WTC11 (cell line): ENCODE results near the gene ANKMY2.

Experiments
- AR ChIP-seq: fragments of 250-450 bp; sonication (Bioruptor Pico); IDR thresholded peaks from 2 replicates; pipeline ENCODE4 v1.9.0; 2021; ENCODE audit warnings: mild to moderate bottlenecking
- CTCF ChIP-seq: fragments of 200-600 bp; IDR thresholded peaks from 2 replicates; pipeline ENCODE4 v1.8.0; 2022; ENCODE audit warnings: antibody characterized with exemption
- ESRRA ChIP-seq: sonication (generic); formaldehyde crosslinking; IDR thresholded peaks from 2 replicates; pipeline ENCODE4 v1.8.1; 2022; ENCODE audit warnings: mild to moderate bottlenecking, missing genetic modification reagents, borderline replicate concordance
- MLX ChIP-seq: sonication (generic); formaldehyde crosslinking; IDR thresholded peaks from 2 replicates; pipeline ENCODE4 v1.8.1; 2023; ENCODE audit warnings: mild to moderate bottlenecking, missing genetic modification reagents, moderate library complexity
- ZNF281 ChIP-seq: sonication (generic); formaldehyde crosslinking; IDR thresholded peaks from 2 replicates; pipeline ENCODE4 v1.8.0; 2023; ENCODE audit warnings: mild to moderate bottlenecking, missing genetic modification reagents

GRCh38 chr7:16609842-16610450 lies 35.6 kb downstream of the ANKMY2 start:
- no peak for TF ChIP-seq ZNF281 (CRISPR knock-in tag)
- no peak for TF ChIP-seq CTCF
- TF ChIP-seq AR, result no peak
- no peak for TF ChIP-seq ESRRA
- TF ChIP-seq MLX, result no peak
